ENCODE results near the gene PRKCI. TPM values are rescaled to one million over a fixed set of nuclear protein-coding genes. Genes with fewer than 3 reads are reported as not detected.

The PRKCI gene
- total RNA-seq: 116 TPM

DNA sequence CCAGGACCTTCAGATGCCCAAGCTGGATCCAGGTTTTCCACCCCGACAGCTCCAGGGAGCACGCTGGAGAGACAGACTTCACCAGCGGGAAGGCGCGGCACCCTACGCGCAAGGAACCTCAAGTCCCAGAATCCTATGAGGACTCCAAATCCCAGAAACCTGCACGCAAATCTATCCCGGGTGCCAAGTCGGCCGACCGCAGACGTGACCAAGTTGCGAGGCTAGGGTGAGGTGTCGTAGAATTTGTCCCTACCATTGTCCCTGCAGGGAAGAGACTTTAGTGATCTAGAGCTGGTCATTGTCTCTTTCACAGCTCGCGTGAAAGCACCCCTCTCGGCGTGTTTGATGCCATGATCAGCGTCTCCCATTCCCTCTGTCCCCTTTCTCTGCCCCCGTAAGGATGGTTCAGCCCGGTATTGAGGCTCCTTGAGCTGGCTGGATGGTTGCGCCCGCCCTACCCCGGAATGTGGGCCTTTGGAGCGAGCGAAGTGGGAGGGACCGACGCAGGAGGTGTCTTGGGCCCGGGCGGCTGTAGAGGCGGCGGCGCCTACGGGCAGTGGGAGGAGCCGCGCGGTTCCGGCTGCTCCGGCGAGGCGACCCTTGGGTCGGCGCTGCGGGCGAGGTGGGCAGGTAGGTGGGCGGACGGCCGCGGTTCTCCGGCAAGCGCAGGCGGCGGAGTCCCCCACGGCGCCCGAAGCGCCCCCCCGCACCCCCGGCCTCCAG, at the start of gene PRKCI:
PRKCI (plus strand) TSS at position 501 of the 723 bp plus-strand sequence. CDS start 246 bp downstream, outside the sequence.

DNA sequence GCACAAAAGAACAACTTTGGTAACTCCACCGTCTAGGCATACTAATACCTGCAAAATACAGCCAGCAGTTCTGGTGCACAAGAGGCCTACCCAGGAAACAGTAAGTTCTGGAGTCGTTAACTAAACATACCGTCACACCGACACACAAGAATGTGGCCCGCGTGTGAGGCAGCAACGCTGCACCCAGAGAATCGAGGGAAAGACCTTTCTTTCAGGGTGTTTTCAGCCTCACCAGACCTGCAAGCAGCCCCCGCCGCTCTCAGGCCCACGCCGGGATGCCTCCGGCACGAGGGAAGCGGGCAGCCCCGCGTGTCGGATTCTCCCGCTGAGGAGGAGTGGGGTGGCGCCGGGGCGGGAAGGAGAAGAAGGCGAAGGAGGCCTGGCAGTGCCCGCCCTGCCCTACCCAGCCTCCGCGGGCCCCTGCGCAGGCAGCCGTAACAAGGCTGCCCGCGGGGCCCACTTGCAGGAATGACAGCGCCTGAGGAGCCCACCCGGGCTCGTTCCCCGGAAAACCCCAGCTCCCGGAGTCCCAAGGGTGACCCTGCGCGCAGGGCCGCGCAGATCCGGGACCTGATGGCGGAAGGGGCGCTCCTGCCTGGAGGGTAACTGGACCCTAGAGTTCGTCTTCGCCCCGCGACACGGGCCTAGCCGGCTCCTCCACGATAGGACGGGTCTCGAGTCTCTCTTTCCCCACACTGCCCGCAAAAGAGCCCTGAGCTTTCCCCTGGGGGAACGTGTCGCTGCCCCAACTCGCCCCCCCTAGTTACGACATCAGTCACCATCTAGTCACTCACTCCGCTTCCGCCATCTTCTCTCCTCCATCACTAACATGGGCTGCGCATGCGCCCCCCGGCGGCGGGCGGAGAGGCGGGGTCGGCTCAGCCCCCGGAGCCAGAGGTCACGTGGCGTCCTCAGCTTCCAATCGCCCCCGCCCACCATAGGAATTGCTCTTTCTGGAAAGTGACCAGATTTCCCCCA, 41.0 kb upstream of the PRKCI start, which contains the start of gene PHC3:
PHC3 (minus strand) TSS at position 826 of the 978 bp plus-strand sequence; CDS start at position 808, 18 bp downstream.

Small RNA genes lying within 50 kb of the gene (small RNA-seq; reads per million reads assigned to genes)
- not detected for gene RF00019 (ENCODE audit: low replicate concordance)

Other genes with a start within 250 kb of the PRKCI start
- 2.2 TPM for gene GPR160, start 184.4 kb upstream of the PRKCI start, total RNA-seq
- gene PHC3, start 40.7 kb upstream of the PRKCI start, total RNA-seq: 102 TPM
- gene SKIL, start 135.3 kb downstream of the PRKCI start, total RNA-seq: 66.4 TPM
- 2.8 TPM for gene CLDN11, start 196.4 kb downstream of the PRKCI start, total RNA-seq

Data from parietal lobe (tissue), 2 donors.